IPS-15b (cell line): Measurements from ENCODE around the gene HOXB3.

Experiments
- H3K27me3 ChIP-seq: one replicate; pipeline ENCODE4 v1.6.1; 2013; ENCODE audit warnings: low read length; ENCODE audit not compliant: control insufficient read depth, insufficient read depth
- H3K36me3 ChIP-seq: one replicate; pipeline ENCODE4 v1.6.1; 2013; ENCODE audit warnings: low read length; ENCODE audit not compliant: control insufficient read depth, insufficient read depth
- H3K4me1 ChIP-seq: one replicate; pipeline ENCODE4 v1.6.1; 2013; ENCODE audit warnings: mild to moderate bottlenecking, low read length; ENCODE audit not compliant: control insufficient read depth, insufficient read depth
- H3K4me3 ChIP-seq: one replicate; pipeline ENCODE4 v1.5.1; 2013; ENCODE audit warnings: low read depth, low read length
- H3K9ac ChIP-seq: one replicate; pipeline ENCODE4 v1.6.1; 2013; ENCODE audit warnings: low read depth, mild to moderate bottlenecking, low read length
- H3K9me3 ChIP-seq: one replicate; pipeline ENCODE4 v1.6.1; 2013; ENCODE audit warnings: mild to moderate bottlenecking, low read length; ENCODE audit not compliant: control insufficient read depth, insufficient read depth

HOXB3 gene

GRCh38 chr17:48623583-48623982 lies 33.5 kb upstream of the HOXB3 start:
- peak overlapping the region; percentile 27 for H3K4me3 ChIP-seq
- H3K9me3 ChIP-seq: no peaks in the 10 kb centered on the region
- no peak overlapping the region for H3K9ac ChIP-seq
- H3K36me3 ChIP-seq: no peaks in the 10 kb centered on the region
- H3K4me1 ChIP-seq: peaks cover 2% of the 10 kb centered on the region
- H3K27me3 ChIP-seq: peaks cover 100% of the 10 kb centered on the region

GRCh38 chr17:48622857-48623256 lies 32.8 kb upstream of the HOXB3 start:
- Histone ChIP-seq H3K9me3 (no peaks in the 10 kb centered on the region), H3K36me3 (no peaks in the 10 kb centered on the region), H3K27me3 (peaks cover 100% of the 10 kb centered on the region), H3K4me3 (peak overlapping the region; percentile 27), H3K4me1 (peaks cover 2% of the 10 kb centered on the region), H3K9ac (no peak overlapping the region)

DNA sequence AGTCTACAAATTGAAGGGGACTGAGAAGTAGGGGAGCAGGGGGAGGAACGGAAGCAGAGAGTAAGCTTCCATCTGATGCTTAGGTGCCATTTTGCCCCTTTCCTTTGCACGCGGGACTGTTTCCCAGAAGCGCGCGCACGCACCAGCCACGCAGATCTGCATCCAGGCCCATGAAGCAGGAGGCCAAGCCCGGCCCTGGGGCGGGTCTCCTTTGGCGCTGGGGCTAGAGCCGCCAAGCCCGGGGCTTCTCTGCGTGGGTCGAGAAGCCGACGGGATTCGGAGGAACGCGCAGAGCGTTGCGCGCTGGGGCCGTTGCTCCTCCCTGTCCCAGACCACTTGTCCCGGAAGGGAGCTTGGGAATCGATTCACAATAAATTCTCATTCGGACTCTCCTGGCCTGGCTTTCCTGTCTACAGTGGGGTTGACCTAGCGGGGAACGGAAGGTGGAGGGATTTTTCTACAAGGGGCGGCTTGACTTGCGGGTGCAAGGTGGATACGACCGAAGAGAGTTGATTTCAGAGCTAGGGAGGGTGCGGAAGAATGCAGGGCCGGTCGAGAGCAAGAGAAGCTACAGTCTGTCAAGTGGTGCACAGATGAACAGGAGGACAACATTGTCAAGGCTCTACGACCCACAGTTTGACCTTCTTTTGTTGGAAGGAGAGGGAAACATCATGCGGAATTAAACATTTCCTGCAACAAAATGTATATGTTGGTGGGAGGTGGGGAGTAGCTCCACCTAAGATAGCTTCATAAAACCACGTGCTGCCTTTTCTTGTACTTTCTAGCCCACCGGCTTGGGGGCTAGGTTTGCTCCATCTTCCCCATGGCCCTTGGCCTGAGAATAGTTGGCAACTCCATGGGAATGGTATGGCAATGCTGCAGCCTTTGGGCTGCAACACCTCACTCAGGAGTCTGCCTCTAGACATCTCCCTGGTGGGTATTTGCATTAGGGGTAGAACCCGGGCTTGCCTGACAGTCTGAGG lies 31.7 kb upstream of the HOXB3 start:
- no peaks in the 10 kb centered on the region for H3K4me1 ChIP-seq
- H3K27me3 ChIP-seq: peaks cover 100% of the 10 kb centered on the region
- H3K9me3 ChIP-seq: no peaks in the 10 kb centered on the region
- H3K36me3 ChIP-seq: no peaks in the 10 kb centered on the region
- H3K4me3 ChIP-seq: peak overlapping the region; percentile 27
- H3K9ac ChIP-seq: no peak overlapping the region

- H3K9ac ChIP-seq: no peak overlapping the region
- no peaks in the 10 kb centered on the region for H3K4me1 ChIP-seq
- no peaks in the 10 kb centered on the region for H3K9me3 ChIP-seq
- no peaks in the 10 kb centered on the region for H3K36me3 ChIP-seq
- H3K4me3 ChIP-seq: peak overlapping the region; percentile 30
- peaks cover 100% of the 10 kb centered on the region for H3K27me3 ChIP-seq
These were observed 30.6 kb upstream of the HOXB3 start for GRCh38 chr17:48620461-48621139.

GRCh38 chr17:48619826-48620449 lies 29.9 kb upstream of the HOXB3 start:
- Histone ChIP-seq H3K9me3 (no peaks in the 10 kb centered on the region), H3K27me3 (peaks cover 100% of the 10 kb centered on the region), H3K4me3 (peak overlapping the region; percentile 30), H3K4me1 (no peaks in the 10 kb centered on the region), H3K9ac (no peak overlapping the region), H3K36me3 (no peaks in the 10 kb centered on the region)

GRCh38 chr17:48618256-48618896 lies 28.3 kb upstream of the HOXB3 start:
- H3K27me3 ChIP-seq: peaks cover 98% of the 10 kb centered on the region

GRCh38 chr17:48617471-48618255 lies 27.6 kb upstream of the HOXB3 start:
- H3K27me3 ChIP-seq: peaks cover 98% of the 10 kb centered on the region
- H3K9ac ChIP-seq: no peak overlapping the region
- peak overlapping the region; percentile 18 for H3K4me3 ChIP-seq
- no peaks in the 10 kb centered on the region for H3K9me3 ChIP-seq
- H3K4me1 ChIP-seq: no peaks in the 10 kb centered on the region
- no peaks in the 10 kb centered on the region for H3K36me3 ChIP-seq

More at GRCh38 chr17:48618256-48618896, 28.3 kb upstream of the HOXB3 start:
- no peaks in the 10 kb centered on the region for H3K9me3 ChIP-seq
- peak overlapping the region; percentile 18 for H3K4me3 ChIP-seq
- H3K36me3 ChIP-seq: no peaks in the 10 kb centered on the region
- no peaks in the 10 kb centered on the region for H3K4me1 ChIP-seq
- no peak overlapping the region for H3K9ac ChIP-seq

DNA sequence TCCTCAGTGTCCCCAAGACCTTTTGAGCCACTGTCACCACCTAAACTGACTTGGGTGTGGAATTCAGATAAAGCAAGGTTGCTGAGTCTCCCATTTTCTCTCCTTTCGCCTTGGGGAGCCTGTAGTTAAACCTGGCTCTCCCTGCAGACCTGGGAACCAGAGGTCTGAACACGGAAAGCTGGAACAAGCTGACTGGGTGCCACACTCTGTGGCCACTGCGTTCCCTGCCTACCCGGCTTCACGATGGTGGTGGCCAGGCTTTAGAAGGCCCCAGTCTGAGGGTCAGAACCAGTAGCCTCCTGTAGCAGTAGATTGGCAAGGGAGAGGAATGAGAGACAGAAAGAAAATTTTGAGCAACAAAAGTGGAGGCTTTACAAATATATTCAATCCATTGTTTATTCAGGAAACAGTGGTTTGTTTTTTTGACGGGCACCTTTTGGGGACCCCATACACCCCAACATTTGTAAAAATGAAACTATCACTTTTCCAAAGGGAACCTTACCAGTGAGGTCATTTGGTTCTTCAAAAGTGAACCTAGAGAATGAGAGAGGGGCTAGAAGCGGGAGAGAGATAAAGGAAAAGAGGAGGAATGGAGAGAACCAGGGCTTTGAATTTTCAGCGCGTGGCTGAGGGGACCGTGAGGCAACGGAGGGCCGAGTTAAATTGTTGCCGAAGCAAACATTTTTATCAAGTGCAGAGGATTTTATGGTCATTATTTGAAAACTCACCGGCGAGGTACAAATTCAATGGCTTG lies 26.9 kb upstream of the HOXB3 start:
- H3K4me3 ChIP-seq: peak overlapping the region; percentile 11
- H3K27me3 ChIP-seq: peaks cover 98% of the 10 kb centered on the region

DNA sequence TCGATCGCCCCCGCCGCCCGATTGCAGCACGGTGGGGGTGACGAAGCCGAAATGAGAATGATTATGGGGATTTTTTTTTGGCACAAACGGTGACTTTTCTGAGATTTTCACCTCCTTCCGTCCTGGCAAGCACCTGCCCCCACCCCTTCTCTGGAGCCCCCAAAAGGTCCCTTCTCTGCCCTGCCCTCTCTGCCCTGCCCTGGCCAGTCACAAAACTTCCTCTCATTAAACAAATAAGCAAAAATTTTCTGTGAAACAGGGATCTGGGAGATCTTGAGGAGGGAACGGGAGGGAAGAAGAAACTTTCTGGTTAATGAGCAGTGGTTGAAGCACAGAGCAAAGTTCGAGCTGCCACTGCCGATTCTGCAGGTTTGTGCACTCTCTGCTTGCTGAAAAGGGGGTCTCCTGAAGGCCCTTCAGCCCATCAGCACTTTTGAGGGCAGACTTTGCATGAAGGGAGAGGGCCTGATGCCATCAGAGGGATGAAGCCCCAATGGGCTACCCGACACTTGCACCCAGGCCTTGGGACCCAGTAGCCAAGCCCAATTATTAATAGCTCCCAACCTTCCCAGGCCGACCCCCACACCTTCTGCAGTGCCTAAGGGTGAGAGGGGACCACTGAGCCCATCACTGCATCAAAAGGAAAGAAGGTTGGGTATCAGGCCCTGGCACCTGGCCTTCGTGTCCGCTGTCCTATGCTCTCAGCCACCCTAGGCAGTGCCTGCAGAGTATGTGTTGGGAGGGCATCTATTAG lies 26.1 kb upstream of the HOXB3 start:
- Histone ChIP-seq H3K4me3 (peak overlapping the region; percentile 11), H3K36me3 (no peaks in the 10 kb centered on the region), H3K4me1 (peaks cover 2% of the 10 kb centered on the region), H3K27me3 (peaks cover 98% of the 10 kb centered on the region), H3K9me3 (no peaks in the 10 kb centered on the region), H3K9ac (no peak overlapping the region)

More for the DNA sequence above, 26.9 kb upstream of the HOXB3 start:
- Histone ChIP-seq H3K36me3 (no peaks in the 10 kb centered on the region), H3K9me3 (no peaks in the 10 kb centered on the region), H3K4me1 (peaks cover 2% of the 10 kb centered on the region), H3K9ac (no peak overlapping the region)
